ENCODE measurements around the gene PARL. TPM values are rescaled to one million over a fixed set of nuclear protein-coding genes. Genes with fewer than 3 reads are reported as not detected.

PARL gene
- total RNA-seq, 1 experiment from 2014 or later, result 82.3 TPM

- BruUV-seq (replicated peaks), result no TSS peak
Observed at GRCh38 chr3:183816681-183817510, 67.8 kb downstream of the PARL start.

GRCh38 chr3:183815951-183816475 is 68.7 kb downstream of the PARL start:
- H3K4me3 ChIP-seq (ENCODE audit: low read depth in 2 of 2, low read length in 2 of 2), result no peak overlapping the region
- H3K9me3 ChIP-seq (ENCODE audit: control insufficient read depth, insufficient read depth, low read depth, low read length), result no peaks in the 10 kb centered on the region
- POLR2A ChIA-PET, result no interaction called here
- TF ChIP-seq REST (IDR thresholded peaks at IDR 0.05; ENCODE audit: insufficient read depth in 1 of 2, low read depth in 2 of 2, low read length in 1 of 2), result no peak
- no peak for TF ChIP-seq SIN3A (IDR thresholded peaks at IDR 0.05; ENCODE audit: borderline replicate concordance, insufficient read depth, low read depth, low read length)
- TF ChIP-seq POLR2AphosphoS5 (IDR thresholded peaks at IDR 0.05; ENCODE audit: low read depth, low read length), result no peak
- no peak for TF ChIP-seq TCF7L2 (IDR thresholded peaks at IDR 0.05; ENCODE audit: low read depth, low read length)
- no peak for TF ChIP-seq CTCF (IDR thresholded peaks at IDR 0.05)
- ATAC-seq (no peak), DNase-seq (ENCODE audit: low read depth, low spot score) (no peak)
- H3K4me1 ChIP-seq (ENCODE audit: control insufficient read depth, insufficient read depth, low read length), result no peaks in the 10 kb centered on the region
- in situ Hi-C loops (cut with HindIII; ENCODE audit: low pct_unique_long_range_greater_than_20kb, low sequenced_read_pairs), result no loop called here
- intact Hi-C loops (cut with micrococcal nuclease; ENCODE audit: unreplicated experiment), result no loop called here
- no peak overlapping the region for H3K27ac ChIP-seq (ENCODE audit: low read length)
- CTCF ChIA-PET, result no interaction called here
- H3K36me3 ChIP-seq (ENCODE audit: control insufficient read depth, insufficient read depth, low read length), result no peaks in the 10 kb centered on the region
- H3K27me3 ChIP-seq (ENCODE audit: control insufficient read depth, insufficient read depth, low read length), result no peaks in the 10 kb centered on the region
- BruUV-seq (replicated peaks), result no TSS peak

More at GRCh38 chr3:183816681-183817510, 67.8 kb downstream of the PARL start:
- no peaks in the 10 kb centered on the region for H3K9me3 ChIP-seq (ENCODE audit: control insufficient read depth, insufficient read depth, low read depth, low read length)
- no peaks in the 10 kb centered on the region for H3K4me1 ChIP-seq (ENCODE audit: control insufficient read depth, insufficient read depth, low read length)
- no peaks in the 10 kb centered on the region for H3K36me3 ChIP-seq (ENCODE audit: control insufficient read depth, insufficient read depth, low read length)
- H3K27me3 ChIP-seq (ENCODE audit: control insufficient read depth, insufficient read depth, low read length), result no peaks in the 10 kb centered on the region
- no peak for TF ChIP-seq SIN3A (IDR thresholded peaks at IDR 0.05; ENCODE audit: borderline replicate concordance, insufficient read depth, low read depth, low read length)
- TF ChIP-seq POLR2AphosphoS5 (IDR thresholded peaks at IDR 0.05; ENCODE audit: low read depth, low read length), result peak; percentile 51
- no peak for TF ChIP-seq TCF7L2 (IDR thresholded peaks at IDR 0.05; ENCODE audit: low read depth, low read length)
- no peak for TF ChIP-seq CTCF (IDR thresholded peaks at IDR 0.05)
- intact Hi-C loops (cut with micrococcal nuclease; ENCODE audit: unreplicated experiment), result no loop called here
- DNase-seq (ENCODE audit: low read depth, low spot score), result no peak
- CTCF ChIA-PET, result interaction anchor here (0.6 kb wide), 1 partner anchor 410 kb away, joined by 3 read pairs; no protein-coding TSS in a partner anchor
- ATAC-seq, result no peak
- no peak overlapping the region for H3K27ac ChIP-seq (ENCODE audit: low read length)
- in situ Hi-C loops (cut with HindIII; ENCODE audit: low pct_unique_long_range_greater_than_20kb, low sequenced_read_pairs), result no loop called here
- POLR2A ChIA-PET, result no interaction called here
- no peak overlapping the region for H3K4me3 ChIP-seq (ENCODE audit: low read depth in 2 of 2, low read length in 2 of 2)

Measured in Panc1 (cell line).